ENCODE results near the gene ACP7.

DNA sequence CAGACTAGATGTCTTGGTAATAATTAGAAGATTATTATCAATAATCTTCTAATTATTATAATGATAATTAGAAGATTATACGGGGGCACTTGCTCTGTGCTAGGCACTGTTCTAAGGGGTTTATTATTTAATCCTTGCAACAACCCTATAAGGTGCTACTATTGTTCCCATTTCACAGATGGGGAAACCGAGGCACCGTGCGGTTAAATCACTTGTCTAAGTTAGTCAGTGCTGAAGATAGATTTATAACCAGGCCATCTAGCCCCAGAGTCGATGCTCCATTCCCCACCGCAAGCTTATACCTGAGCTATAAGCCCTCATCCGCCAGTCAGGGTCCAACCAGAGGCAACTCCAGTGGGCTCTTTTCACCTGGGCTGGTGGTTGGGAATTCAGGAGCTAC, 2.0 kb upstream of the ACP7 start:
- TF ChIP-seq, protein P1, sequence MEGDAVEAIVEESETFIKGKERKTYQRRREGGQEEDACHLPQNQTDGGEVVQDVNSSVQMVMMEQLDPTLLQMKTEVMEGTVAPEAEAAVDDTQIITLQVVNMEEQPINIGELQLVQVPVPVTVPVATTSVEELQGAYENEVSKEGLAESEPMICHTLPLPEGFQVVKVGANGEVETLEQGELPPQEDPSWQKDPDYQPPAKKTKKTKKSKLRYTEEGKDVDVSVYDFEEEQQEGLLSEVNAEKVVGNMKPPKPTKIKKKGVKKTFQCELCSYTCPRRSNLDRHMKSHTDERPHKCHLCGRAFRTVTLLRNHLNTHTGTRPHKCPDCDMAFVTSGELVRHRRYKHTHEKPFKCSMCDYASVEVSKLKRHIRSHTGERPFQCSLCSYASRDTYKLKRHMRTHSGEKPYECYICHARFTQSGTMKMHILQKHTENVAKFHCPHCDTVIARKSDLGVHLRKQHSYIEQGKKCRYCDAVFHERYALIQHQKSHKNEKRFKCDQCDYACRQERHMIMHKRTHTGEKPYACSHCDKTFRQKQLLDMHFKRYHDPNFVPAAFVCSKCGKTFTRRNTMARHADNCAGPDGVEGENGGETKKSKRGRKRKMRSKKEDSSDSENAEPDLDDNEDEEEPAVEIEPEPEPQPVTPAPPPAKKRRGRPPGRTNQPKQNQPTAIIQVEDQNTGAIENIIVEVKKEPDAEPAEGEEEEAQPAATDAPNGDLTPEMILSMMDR (IDR thresholded peaks at IDR 0.05), result no peak
- TF ChIP-seq POLR2A (IDR thresholded peaks at IDR 0.05; ENCODE audit: low read depth) (no peak), POLR2AphosphoS5 (IDR thresholded peaks at IDR 0.05) (no peak), EP300 (IDR thresholded peaks at IDR 0.05) (no peak)

Measured in esophagus muscularis mucosa (tissue), 4 donors.